Measurements from ENCODE around the gene PLOD2.

The PLOD2 gene

GRCh38 chr3:146026547-146026946 is 134.4 kb downstream of the PLOD2 start:
- no peak for DNase-seq

- no peak for DNase-seq
Observed at GRCh38 chr3:146024260-146024659, 136.7 kb downstream of the PLOD2 start.

- DNase-seq, result no peak
Observed at GRCh38 chr3:146020969-146021368, 140.0 kb downstream of the PLOD2 start.

- DNase-seq, result no peak
Observed at GRCh38 chr3:146019508-146019907, 141.5 kb downstream of the PLOD2 start.

Data from NCI-H2029 treated with DMSO at 0.1 percent for 48 hours (cell line).